Keratinocyte (primary cell): Measurements from ENCODE around the gene RABEP1. TPM values are rescaled to one million over a fixed set of nuclear protein-coding genes. Genes with fewer than 3 reads are reported as not detected.

Experiments used
- DNase-seq: peaks from one replicate; pipeline ENCODE4 v3.0.0-alpha.2; 2011; ENCODE audit warnings: low read depth, missing footprints, low spot score
- FAIRE-seq: peaks from 2 replicates; lab custom pipeline; 2011; peaks lifted over from hg19 to GRCh38; lab: Jason Lieb, UNC
- H2AFZ ChIP-seq: 2 replicates; pipeline ENCODE4 v1.6.0; 2012; ENCODE audit warnings: low read length, control low read depth, inconsistent platforms; ENCODE audit not compliant: control insufficient read depth
- H3K27ac ChIP-seq: 2 replicates; pipeline ENCODE4 v1.5.1; 2011; ENCODE audit warnings: low read length; ENCODE audit not compliant: control insufficient read depth, insufficient read depth
- H3K27me3 ChIP-seq: 3 replicates; pipeline ENCODE4 v1.6.0; 2011; ENCODE audit warnings: low read length; ENCODE audit not compliant: control insufficient read depth, insufficient read depth; ENCODE audit errors: extremely low read depth
- H3K36me3 ChIP-seq, 2 experiments: 2 replicates in 1 of 2; 3 replicates in 1 of 2; pipeline ENCODE4 v1.5.1; 2011; ENCODE audit warnings: low read length in 2 of 2, mild to moderate bottlenecking in 1 of 2; ENCODE audit not compliant: control insufficient read depth in 2 of 2, insufficient read depth in 2 of 2; ENCODE audit errors: extremely low read depth in 1 of 2
- H3K4me1 ChIP-seq: 3 replicates; pipeline ENCODE4 v1.5.1; 2011; ENCODE audit warnings: low read length; ENCODE audit not compliant: control insufficient read depth, insufficient read depth; ENCODE audit errors: extremely low read depth
- H3K4me2 ChIP-seq: 3 replicates; pipeline ENCODE4 v1.6.0; 2011; ENCODE audit warnings: low read depth, low read length; ENCODE audit not compliant: control insufficient read depth, insufficient read depth; ENCODE audit errors: extremely low read depth
- H3K4me3 ChIP-seq, 3 experiments: fragments of 200-600 bp in 1 of 3; sonication (generic) in 1 of 3; 2 replicates in 2 of 3; 3 replicates in 1 of 3; pipeline ENCODE4 v1.5.1; 2011 to 2016; ENCODE audit warnings: low read length in 3 of 3, mild to moderate bottlenecking in 3 of 3, control low read depth in 2 of 3, inconsistent platforms in 1 of 3, low read depth in 1 of 3, mixed read lengths in 1 of 3, mixed run types in 1 of 3, moderate library complexity in 1 of 3; ENCODE audit not compliant: control insufficient read depth in 2 of 3, insufficient read depth in 2 of 3; ENCODE audit errors: extremely low read depth in 1 of 3
- H3K79me2 ChIP-seq: 2 replicates; pipeline ENCODE4 v1.6.0; 2012; ENCODE audit warnings: low read length; ENCODE audit not compliant: control insufficient read depth, insufficient read depth
- H3K9ac ChIP-seq: 3 replicates; pipeline ENCODE4 v1.6.0; 2011; ENCODE audit warnings: low read length; ENCODE audit not compliant: control insufficient read depth, insufficient read depth; ENCODE audit errors: extremely low read depth
- H3K9me1 ChIP-seq: 3 replicates; pipeline ENCODE4 v1.6.0; 2011; ENCODE audit warnings: low read length; ENCODE audit not compliant: control insufficient read depth, insufficient read depth; ENCODE audit errors: extremely low read depth
- H3K9me3 ChIP-seq: 2 replicates; pipeline ENCODE4 v1.5.1; 2012; ENCODE audit warnings: low read depth, low read length; ENCODE audit not compliant: control insufficient read depth
- H4K20me1 ChIP-seq: 3 replicates; pipeline ENCODE4 v1.6.0; 2011; ENCODE audit warnings: low read length; ENCODE audit not compliant: control insufficient read depth, insufficient read depth; ENCODE audit errors: extremely low read depth
- CTCF ChIP-seq, 3 experiments: IDR thresholded peaks in 1 of 3; conservative IDR thresholded peaks in 1 of 3; optimal IDR thresholded peaks in 1 of 3; 2 replicates in 2 of 3; 3 replicates in 1 of 3; pipeline versions ENCODE3 to v1.5.1; 2011; ENCODE audit warnings: low read length in 3 of 3, mild to moderate bottlenecking in 3 of 3, moderate library complexity in 2 of 3, control low read depth in 1 of 3, inconsistent platforms in 1 of 3; ENCODE audit not compliant: insufficient read depth in 2 of 3; ENCODE audit errors: extremely low read depth in 1 of 3
- EZH2 ChIP-seq: IDR thresholded peaks from one replicate; pipeline ENCODE4 v1.6.1; 2012; ENCODE audit warnings: inconsistent platforms, mild to moderate bottlenecking, low read length, moderate library complexity
- dilution Hi-C: fragments of 300-500 bp; cut with MboI; formaldehyde crosslinking; loops from one replicate; pipeline ENCODE4 v1.7.0; 2020; ENCODE audit warnings: low sequenced_read_pairs; ENCODE audit not compliant: extremely low pct_ligation_motif_present
- polyA plus RNA-seq, 5 experiments: library from polyadenylated mRNA; depleted of rRNA in 3 of 5; stranded (reverse) in 3 of 5; stranded (forward) in 1 of 5; unstranded in 1 of 5; fragments of >200 nt; gene quantifications; 1 replicate in 1 of 5; 2 replicates in 3 of 5; 3 replicates in 1 of 5; pipeline versions ENCODE4 v1.2.1 to v1.2.3, GENCODE V29; 2011 to 2012; ENCODE audit warnings: missing spikeins in 2 of 5, low read depth in 1 of 5, low replicate concordance in 1 of 5

Gene RABEP1
- polyA plus RNA-seq, 1 donor (not counting 4 experiments of a cell fraction or from before 2014, with no cell fraction given): 27.1 TPM

GRCh38 chr17:5331506-5331905 is 49.4 kb downstream of the RABEP1 start:
- DNase-seq: no peak
- Histone ChIP-seq H3K4me2 (no peak overlapping the region), H3K4me1 (peaks cover 10% of the 10 kb centered on the region), H4K20me1 (no peaks in the 10 kb centered on the region), H3K36me3 (peaks cover 0 to 6% of the 10 kb centered on the region in 2 experiments), H3K27ac (no peak overlapping the region), H3K9me3 (no peaks in the 10 kb centered on the region), H3K4me3 (no peak overlapping the region), H3K9ac (no peak overlapping the region), H3K27me3 (no peaks in the 10 kb centered on the region), H3K9me1 (no peaks in the 10 kb centered on the region), H2AFZ (no peak overlapping the region), H3K79me2 (peaks cover 15% of the 10 kb centered on the region)
- dilution Hi-C loops: no loop called here
- TF ChIP-seq EZH2 (no peak), CTCF (optimal IDR thresholded peaks at IDR 0.05 in 1 of 3, IDR thresholded peaks at IDR 0.05 in 1 of 3, conservative IDR thresholded peaks at IDR 0.05 in 1 of 3; ENCODE audit: extremely low read depth in 1 of 3, insufficient read depth in 2 of 3, low read length in 3 of 3) (no peak)
- no peak for FAIRE-seq

GRCh38 chr17:5344914-5345313 is 62.8 kb downstream of the RABEP1 start:
- Histone ChIP-seq H2AFZ (no peak overlapping the region), H3K27me3 (no peaks in the 10 kb centered on the region), H3K4me2 (no peak overlapping the region), H3K27ac (no peak overlapping the region), H3K9ac (no peak overlapping the region), H4K20me1 (no peaks in the 10 kb centered on the region), H3K36me3 (peaks cover 3 to 10% of the 10 kb centered on the region in 2 experiments), H3K9me3 (no peaks in the 10 kb centered on the region), H3K9me1 (no peaks in the 10 kb centered on the region), H3K79me2 (no peaks in the 10 kb centered on the region), H3K4me3 (no peak overlapping the region), H3K4me1 (no peaks in the 10 kb centered on the region)
- TF ChIP-seq EZH2: no peak
- TF ChIP-seq CTCF (optimal IDR thresholded peaks at IDR 0.05 in 1 of 3, IDR thresholded peaks at IDR 0.05 in 1 of 3, conservative IDR thresholded peaks at IDR 0.05 in 1 of 3; ENCODE audit: extremely low read depth in 1 of 3, insufficient read depth in 2 of 3, low read length in 3 of 3): no peak
- dilution Hi-C loops: no loop called here
- no peak for DNase-seq
- FAIRE-seq: peak; percentile 56
